GM21825 (cell line): ENCODE measurements around the gene CYB5R4.
A peak's percentile ranks its signal among the peaks of the same experiment; 100 is the strongest.
"Not testable (repeated sequence)": the region's sequence is repeated elsewhere in the genome, so short reads cannot be mapped to it uniquely, and the experiment has no call there.

Experiments used
- ATAC-seq: cut with Tn5 transposase; IDR thresholded peaks from one replicate; pipeline ENCODE4 v1.9.1; 2021; ENCODE audit warnings: mild to moderate bottlenecking, moderate library complexity; ENCODE audit not compliant: unreplicated experiment

The CYB5R4 gene

GRCh38 chr6:83905648-83906047 is 46.2 kb downstream of the CYB5R4 start:
- ATAC-seq: no peak

- not testable (repeated sequence) for ATAC-seq
Measured at GRCh38 chr6:83907623-83908390, 48.3 kb downstream of the CYB5R4 start.

DNA sequence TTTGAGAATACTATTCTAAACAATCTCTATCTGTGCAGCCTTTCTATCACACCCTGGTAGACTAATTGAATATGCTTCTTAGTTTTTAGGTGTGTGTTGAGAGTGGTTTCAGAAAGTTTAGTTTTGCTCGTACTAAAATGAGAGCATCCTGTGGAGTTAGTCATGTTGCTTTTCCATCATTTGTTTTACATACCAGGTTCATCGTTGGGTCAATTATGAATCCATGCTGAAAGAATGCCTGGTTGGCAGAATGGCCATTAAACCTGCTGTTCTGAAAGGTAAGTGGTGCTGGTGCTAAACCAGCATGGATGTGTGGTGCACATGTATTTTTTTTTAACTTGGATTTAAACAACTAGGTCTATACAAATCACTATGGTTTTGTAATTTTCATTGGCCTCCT is 49.3 kb downstream of the CYB5R4 start:
- no peak for ATAC-seq

DNA sequence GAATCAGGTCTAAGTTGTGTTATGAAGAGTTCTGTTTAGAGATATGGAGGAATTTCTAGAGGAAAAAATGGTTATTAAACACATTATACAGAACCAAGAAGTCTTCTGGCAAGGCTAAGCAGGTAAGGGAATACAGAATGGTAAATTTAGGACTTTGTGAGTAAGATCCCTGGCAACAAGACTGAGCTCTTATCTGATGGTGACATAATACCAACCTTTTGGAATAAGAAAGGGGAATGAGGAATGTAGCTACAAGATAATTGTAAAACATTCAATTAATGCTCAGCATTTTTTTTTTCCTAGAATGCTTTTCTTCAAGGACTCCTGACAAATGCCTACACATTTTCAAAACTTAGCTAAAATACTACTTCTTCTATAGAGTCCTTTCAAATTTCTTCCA is 51.8 kb downstream of the CYB5R4 start:
- ATAC-seq: no peak

DNA sequence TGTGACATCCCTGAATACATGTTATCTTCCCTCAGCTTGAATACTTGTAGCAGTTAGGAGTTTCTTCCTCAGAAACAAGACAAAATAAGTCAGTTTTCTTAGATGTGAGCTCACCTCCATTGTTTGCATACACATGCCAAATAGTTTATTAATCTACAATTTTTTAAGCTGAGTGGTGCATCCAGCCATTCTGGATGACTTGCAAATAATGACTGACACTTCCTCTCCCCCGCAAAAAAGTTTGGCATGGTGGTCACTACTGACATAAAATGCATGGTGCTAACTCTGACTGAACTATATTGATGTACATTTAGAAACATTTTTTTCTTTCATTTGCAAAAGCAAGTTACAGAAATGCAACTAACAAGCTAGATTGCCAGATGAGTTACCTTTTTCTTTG is 55.5 kb downstream of the CYB5R4 start:
- ATAC-seq: no peak

DNA sequence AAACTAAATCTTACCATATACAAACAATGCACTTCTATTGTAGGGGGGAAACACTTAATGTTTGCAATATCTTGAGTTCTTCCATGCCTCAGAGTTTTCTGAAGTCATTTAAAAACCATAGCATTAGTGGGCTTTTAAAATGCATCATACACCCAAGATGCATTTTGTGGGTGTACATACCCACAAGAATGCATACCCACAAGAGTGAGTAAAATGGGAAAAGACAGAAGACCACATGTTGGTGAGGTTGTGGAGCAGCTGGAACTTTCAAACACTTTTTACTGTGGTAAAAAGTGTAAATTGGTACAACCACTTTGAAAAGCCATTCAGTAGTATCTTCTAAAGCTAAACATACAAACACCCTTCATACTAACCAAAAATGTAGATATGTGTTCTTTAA is 57.5 kb downstream of the CYB5R4 start:
- ATAC-seq: no peak

DNA sequence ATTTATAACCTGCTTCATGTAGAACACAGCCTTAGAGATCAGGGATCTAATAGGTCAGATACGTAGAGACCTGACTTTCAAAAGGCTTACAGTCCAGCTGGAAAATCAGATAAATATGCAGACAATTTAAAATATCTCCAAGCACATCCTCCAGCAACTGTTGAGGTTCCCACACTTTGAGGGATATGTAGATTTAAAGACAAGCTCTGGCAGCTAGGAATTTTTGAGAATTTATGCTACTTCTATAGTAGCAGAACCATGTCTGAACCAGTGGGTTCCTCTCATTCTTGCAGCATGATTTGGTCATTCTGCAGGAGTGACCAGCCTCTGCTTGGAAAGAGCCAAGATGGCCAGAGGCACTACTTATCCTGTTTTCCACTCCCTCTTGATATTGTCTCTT is 60.5 kb downstream of the CYB5R4 start:
- no peak for ATAC-seq

- no peak for ATAC-seq
Measured at GRCh38 chr6:83921315-83921714, 61.8 kb downstream of the CYB5R4 start.

DNA sequence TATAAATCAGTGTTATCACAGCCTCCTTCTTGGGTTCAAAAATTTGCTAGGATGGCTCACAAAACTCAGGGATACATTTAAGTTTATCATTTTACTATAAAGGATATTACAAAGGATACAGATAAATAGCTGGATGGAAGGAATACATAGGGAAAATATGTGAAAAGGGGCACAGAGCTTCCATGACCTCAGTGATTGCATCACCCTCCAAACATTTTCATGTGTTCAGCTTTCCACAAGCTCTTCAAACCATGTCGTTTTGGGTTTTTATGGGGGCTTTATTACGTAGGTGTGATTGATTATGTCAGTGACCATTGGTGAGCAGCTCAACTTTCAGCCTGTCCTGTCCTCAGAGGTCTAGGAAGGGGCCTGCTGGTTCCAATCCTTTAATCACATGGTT is 68.0 kb downstream of the CYB5R4 start:
- no peak for ATAC-seq

DNA sequence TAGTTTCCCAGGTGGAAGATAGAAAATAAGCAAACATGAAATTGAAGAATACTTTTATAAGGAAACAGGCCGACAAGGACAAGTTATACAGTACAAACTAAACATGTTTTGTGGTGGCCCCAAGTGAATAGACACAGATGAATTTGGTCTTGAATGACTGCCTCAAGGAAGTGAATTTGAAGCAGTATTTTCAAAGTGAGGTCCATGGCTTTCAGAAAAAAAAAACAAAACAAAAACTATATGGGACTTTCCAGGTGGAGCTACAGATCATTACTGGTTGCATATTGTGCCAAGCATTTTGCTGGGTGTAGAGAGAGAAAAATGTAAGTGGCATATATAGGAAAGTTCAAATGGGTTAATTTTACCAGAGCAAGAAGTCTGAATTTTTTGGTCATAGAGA is 68.8 kb downstream of the CYB5R4 start:
- no peak for ATAC-seq

- ATAC-seq: not testable (repeated sequence)
Measured at GRCh38 chr6:83946201-83946833, 86.8 kb downstream of the CYB5R4 start.

DNA sequence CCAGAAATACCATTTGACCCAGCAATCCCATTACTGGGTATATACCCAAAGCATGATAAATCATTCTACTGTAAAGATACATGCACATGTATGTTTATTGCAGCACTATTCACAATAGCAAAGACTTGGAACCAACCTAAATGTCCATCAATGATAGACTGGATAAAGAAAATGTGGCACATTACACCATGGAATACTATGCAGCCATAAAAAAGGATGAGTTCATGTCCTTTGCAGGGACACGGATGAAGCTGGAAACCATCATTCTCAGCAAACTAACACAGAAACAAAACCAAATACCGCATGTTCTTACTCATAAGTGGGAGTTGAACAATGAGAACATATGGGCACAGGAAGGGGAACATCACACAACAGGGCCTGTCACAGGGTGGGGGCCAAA is 88.5 kb downstream of the CYB5R4 start:
- ATAC-seq: not testable (repeated sequence)

DNA sequence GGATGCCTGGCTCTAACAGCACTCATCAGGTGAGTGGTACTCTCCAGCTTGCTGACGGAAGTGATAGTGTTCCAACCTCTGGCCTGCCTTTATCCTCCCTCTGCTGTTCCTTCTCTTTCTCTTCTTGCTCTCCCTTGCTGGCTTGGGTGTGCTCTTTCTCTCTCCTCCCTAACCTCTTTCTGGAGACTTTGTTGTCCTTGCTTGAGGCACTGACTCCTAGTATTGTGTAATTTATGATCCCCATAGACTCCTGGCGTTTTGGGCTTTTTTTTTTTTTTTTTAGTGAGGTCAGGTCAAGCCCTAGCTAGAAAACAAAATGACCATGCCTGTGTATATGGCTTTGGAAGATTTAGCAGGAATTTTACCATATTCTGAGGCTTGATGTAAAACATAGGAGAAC is 89.4 kb downstream of the CYB5R4 start:
- ATAC-seq: no peak

- not testable (repeated sequence) for ATAC-seq
Measured at GRCh38 chr6:83951423-83951822, 91.9 kb downstream of the CYB5R4 start.

- ATAC-seq: no peak
Measured at GRCh38 chr6:83952830-83953229, 93.3 kb downstream of the CYB5R4 start.

- ATAC-seq: no peak
Measured at GRCh38 chr6:83954371-83954770, 94.9 kb downstream of the CYB5R4 start.

GRCh38 chr6:83958241-83958685 is 98.8 kb downstream of the CYB5R4 start:
- ATAC-seq: no peak

GRCh38 chr6:83960664-83961063 is 101.2 kb downstream of the CYB5R4 start:
- ATAC-seq: no peak

GRCh38 chr6:83962582-83962981 is 103.1 kb downstream of the CYB5R4 start:
- ATAC-seq: peak; percentile 94

GRCh38 chr6:83966539-83966938 is 107.0 kb downstream of the CYB5R4 start:
- no peak for ATAC-seq

DNA sequence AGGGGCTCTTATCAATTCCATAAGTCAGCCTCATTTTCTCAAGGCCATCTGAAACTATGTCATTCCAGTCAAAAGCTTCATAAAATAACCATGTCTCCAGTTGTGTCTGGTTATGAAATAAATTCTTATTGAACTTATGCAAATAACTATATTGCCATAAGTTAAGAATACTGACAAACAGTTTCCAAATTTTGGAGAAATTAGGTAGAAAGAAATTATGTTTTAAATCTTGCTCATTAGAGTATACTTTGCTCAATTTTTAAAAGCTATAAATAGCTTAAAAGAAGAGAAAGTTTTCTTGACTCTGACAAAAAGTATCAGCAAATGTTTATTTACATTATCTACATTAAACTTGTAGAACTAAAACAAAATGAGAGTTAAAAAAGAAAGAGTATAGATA is 111.1 kb downstream of the CYB5R4 start:
- no peak for ATAC-seq

DNA sequence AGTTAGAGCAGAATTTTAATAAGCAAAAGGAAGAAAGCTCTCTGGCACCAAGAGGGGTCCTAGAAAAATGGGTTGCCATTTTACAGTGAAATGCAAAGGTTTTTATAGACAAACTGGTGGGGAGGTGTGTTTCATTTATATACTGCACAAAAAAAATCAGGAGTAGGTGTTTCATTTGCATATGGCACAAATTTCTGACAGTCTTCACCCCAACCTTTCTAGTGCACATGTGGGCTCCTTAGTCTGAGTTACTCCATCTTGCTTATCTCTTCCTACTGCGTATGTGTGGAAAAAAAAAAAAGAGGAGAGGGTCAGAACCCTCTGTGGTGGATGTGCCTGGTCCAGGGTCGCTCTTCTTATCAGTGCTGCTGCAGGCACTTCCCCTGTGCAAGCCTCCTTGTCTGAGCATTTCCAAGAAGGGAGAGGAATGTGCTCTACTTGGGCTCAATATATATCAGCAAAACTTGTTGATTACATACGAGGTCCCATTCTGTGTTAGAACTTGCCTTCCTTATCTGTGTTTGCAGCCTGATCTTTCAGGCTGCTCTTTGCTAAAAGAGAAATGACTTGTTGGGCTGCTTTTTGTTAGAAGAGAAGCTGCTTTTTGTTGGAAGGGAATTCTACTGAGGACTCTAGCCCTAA is 115.0 kb downstream of the CYB5R4 start:
- ATAC-seq: no peak
